Central memory CD4-positive, alpha-beta T cell (primary cell): Measurements from ENCODE around the gene CCDC102B.
"Not testable (repeated sequence)": the region's sequence is repeated elsewhere in the genome, so short reads cannot be mapped to it uniquely, and the experiment has no call there.

Experiments
- DNase-seq: peaks from one replicate; pipeline ENCODE4 v3.0.0; 2022

The CCDC102B gene

DNA sequence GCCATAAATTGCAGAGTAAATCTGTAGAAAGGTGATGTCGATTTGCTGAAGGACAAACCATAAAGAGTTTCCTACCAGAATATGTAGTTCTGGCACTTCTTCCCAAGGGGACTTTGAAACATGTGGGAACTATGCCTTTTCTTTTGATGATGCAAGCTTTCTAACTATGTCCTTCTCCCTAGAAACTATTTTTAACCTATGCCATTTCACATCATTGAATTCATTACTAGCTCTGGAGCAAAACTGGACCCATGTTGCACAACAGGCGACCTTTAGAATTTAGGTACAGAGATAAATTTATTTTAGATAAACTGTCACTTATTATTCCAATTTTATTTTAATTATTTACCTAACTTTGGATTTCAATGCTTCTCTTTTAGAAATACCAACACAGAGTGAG lies 186.5 kb downstream of the CCDC102B start:
- no peak for DNase-seq

DNA sequence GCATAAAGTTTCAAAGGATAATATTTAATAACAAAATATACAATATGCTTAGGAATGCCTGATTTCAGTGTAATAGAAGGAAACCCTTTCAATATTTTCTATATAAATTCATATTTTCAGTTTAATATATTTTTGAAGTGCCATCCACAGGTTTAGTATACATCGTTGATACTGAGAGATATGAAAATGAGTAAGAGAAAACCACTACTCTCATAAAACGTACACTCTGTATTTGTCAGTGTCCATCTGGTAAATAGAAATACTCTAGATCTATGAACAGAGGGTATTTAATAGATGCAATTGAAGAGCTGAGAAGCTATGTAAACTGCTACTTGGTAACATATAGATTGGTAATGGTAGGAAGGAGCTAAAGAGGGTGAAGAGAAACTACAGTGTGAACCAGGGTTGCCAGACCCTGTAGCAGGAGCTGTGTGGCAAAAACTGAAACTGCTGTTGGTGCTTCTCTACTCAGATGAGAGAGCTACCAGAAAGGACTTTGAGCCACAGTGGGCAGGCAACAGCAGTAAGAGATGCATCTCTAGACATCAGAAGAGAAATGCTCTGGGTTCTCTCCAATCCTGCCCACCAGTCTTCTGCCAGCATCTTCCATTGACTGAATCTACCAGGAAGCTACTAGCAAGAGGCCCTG lies 187.4 kb downstream of the CCDC102B start:
- no peak for DNase-seq

DNA sequence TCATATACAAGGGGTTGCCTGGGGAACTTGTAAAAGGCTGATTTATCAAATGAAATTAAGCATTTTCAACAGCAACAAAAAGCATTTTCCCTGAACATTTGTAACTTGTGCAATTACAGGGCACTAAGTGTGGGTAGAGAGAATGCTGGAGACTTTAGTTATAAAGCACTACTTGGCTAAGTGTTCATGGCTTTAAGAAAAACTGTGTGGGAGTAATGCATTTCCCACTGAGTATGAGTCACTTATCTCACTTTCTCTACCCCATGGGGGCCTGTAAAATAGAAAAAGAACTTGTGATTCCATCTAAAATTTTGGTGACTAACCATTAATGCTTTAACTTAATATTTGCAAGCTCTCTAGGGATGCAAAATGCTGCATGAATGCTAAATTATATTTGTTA lies 193.4 kb downstream of the CCDC102B start:
- DNase-seq, result no peak

DNA sequence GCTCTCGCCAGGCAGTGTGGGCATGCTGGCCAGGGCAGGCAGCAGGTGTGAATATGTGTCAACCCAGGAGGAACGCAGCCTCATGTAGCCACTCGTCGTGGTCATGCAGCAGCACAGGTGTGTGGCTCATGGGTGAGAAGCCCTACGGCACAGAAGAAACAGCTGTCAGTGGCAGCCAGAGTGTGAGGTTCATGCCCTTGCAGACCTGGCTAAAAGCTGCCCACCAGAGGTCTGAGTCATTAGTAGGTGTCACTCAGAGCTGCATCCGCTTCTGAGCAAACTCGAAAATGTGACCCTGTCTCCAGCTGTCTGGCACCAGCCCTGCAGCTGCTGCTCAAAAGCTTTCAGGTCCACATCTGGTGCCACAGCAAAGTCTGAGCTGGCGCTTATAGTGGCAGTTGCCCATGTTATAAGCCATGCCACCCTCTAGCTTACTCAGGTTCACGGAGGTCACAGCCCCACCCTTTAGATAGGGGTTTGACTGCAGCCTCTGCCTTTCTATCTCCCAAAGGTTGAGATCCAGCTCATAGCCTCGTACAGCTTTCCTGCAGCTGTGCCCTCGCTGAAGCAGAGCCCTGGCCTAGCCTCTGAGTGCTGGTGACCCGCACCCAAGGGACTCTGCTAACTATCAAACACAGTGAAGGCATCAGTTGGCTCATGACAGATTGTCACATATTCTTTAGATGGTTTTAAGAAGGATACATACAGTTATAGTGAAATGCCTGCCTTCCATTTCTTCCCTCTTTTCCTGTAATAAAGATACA lies 195.0 kb downstream of the CCDC102B start:
- no peak for DNase-seq

DNA sequence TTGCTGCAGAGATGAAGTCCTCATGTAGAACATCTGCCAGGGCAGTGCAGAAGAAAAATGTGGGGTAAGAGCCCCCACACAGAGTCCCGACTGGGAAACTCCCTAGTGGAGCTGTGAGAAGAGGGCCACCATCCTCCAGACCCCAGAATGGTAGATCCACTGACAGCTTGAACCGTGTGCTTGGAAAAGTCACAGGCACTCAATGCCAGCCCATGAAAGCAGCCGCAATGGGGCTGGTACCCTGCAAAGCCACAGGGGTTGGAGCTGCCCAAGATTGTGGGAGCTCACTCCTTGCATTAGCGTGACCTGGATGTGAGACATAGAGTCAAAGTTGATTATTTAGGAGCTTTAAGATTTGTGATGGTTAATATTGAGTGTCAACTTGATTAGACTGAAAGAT lies 197.8 kb downstream of the CCDC102B start:
- DNase-seq, result no peak

DNA sequence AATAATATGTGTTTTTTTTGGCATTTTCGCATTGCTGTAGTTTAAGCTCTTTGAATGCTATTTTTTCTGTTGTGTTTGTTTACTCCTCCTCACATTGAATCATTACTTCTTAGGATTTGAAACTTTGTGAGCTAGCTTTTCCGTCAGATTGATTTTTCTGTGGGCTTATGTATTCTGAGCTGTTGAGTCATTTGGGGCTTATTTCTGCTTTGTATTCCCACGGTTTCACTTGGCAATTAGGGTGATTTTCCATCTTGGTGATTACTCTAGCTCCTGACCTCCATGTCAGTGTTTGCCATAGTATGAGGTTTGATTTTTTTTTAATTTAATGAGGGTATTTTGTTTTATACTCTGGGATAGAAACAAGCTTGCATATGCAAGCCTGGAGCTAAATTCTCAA lies 200.0 kb downstream of the CCDC102B start:
- no peak for DNase-seq

DNA sequence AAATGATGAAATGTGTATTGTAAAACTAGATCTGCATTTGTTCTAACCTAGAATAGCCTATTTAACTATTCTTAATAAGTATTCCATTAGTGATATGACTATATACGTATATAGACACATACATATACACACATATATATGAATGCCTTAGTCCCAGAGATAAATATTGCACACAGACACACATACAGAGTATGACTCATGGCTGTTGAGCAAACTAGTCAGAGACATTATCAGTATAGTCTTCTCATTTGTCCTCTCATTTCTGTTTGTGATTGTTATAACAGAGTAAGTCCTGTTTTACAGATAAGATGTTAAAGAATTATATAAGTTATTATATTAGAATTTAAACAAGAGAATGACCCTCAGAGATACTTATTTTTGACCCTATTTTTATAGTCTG lies 202.5 kb downstream of the CCDC102B start:
- no peak for DNase-seq

DNA sequence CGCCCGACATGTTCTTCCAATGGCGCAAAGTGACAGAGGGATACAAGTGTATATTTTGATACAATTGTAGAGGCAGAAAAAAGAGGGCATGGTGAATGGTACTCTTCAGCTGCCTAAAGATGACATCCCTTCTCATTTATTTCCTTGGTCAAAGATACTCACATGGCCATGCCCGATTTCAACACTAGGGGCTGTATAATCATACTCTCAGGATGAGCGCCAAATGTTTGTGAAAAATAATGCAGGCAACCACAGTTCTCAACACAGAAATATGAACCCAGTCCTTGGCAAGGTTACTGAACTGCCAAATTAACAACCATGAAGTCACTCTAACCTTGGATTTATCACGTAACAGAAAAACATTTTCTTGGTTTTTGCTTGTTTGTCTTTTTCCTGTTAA lies 204.4 kb downstream of the CCDC102B start:
- no peak for DNase-seq

DNA sequence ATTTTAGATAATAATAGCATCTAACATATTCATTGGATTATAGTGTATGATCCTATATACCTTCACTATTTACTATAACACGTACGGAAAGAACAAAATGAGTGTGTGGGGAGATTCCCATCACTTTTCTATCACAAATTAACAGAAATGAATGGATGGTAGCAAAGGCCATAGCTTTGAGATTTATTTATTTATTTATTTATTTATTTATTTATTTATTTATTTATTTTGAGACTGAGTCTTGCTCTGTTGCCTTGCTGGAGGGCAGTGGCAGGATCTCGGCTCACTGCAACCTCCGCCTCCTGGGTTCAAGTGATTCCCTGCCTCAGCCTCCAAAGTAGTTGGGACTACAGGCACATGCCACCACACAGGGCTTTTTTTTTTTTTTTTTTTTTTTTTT lies 208.3 kb downstream of the CCDC102B start:
- DNase-seq, result not testable (repeated sequence)

DNA sequence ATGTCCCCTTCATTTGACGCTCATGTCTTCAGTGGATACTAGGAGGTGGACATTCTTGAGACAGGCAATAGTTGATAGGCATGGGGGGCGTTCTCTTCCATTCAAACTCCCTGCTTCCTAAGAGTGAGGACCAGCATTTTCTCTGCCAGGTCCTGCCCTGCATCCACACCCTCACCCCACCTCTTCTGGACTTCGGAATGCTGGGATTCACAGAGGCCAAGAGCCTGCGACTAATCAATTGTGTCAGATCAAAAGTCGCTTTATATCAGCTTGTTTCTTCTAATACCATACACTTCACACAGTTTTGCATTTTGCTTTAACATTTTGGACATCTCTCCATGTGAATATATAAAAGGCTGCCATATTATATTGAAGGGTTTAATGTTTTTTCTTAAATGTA lies 210.7 kb downstream of the CCDC102B start:
- no peak for DNase-seq

DNA sequence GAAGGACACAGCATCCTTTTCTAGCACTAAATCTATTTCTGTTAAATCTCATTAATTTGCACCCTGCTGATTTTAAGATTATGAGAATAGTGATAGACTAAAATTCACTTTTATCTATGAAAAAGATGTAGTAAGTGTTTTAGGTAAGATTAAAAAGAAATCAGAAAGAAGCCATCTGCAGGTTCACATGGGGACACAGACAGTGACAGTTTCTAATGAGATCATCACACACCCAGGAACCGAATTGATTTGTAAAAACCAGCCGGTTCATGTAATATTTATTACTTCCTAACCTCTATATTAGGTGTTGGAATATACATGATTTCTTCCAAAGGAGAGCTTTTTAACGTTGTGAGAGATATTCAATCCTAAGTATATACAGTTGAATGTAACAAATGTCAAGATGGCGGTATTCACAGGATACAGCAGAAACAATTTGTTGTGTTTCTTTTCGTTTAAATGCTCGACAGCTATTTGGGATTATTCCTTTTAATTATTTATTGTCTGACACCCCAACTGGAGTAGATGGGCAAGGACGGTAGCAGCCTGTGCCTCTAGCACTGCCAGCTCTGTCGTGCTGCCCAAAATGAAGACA lies 223.4 kb downstream of the CCDC102B start:
- DNase-seq, result no peak

DNA sequence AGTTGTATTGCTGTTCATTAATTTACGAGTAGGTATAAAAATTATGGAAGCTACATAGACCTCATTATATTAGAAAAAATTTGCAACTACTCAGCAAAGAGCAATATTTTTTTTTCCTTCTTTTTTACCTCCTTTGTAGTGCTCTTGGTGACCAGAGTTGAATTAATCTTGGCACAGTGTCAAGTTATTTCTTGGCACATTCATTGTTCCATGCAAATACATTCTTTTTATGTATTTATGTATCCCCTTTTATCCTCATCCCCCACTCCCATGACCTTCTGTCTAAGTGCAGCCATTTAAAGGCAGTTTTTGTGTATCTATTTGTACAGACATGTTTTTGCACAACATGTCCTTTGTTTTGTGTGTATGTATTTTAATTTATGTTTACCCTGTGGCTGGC lies 224.5 kb downstream of the CCDC102B start:
- DNase-seq, result no peak

DNA sequence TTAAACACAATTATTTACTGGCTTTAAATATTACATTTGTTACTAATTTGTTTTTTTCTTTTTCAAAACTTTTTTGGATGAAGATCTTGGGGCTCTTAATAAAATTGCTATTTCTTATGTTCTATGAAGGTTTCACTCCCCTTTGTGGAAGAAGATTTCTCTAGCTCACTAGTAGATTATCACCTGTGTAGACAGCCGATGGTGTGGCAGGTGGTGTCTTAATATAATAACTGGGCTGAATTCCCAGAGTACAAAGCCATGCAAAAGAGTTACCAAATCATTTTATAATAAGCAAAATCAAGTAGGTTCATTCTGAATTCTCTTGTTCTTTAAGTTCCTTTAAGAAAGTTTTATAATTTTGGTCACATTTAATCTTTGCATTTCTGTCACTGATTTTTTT lies 233.7 kb downstream of the CCDC102B start:
- no peak for DNase-seq

DNA sequence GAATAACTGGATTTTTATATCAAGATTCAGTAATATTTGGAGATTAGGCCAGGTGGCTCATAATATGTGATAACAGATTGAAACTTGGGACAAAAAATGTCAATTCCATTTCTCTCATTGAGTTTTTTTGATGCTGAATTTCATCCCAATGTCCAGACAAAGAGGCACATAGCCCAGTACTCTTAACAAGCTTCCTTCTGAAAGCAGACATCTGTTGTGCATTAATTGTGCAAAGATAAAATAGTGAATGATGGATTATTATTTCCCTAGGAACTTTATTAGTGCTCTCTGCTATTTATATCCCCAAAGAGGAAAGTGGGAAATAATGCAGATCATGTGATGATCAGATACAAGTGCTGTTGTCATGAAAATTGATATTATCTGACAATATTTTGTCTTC lies 234.1 kb downstream of the CCDC102B start:
- DNase-seq, result no peak

DNA sequence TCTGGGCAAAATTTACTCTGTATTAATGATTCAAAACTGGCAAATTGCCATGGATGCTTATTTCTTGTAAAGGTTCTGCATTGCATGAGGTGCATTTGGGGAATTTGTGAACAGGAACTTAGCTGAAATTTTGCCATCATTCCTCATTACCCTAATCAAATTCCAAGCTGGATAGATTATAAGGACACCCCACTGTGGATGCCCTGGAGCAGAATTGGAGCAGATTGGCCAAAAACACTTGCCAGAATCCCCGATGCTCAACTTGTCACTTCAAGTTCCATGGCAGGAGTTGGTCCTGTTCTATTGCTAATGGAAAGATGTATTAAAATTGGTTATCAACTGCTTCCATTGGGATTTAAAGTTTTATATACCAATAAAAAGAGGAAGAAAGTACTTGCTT lies 237.9 kb downstream of the CCDC102B start:
- DNase-seq, result no peak

DNA sequence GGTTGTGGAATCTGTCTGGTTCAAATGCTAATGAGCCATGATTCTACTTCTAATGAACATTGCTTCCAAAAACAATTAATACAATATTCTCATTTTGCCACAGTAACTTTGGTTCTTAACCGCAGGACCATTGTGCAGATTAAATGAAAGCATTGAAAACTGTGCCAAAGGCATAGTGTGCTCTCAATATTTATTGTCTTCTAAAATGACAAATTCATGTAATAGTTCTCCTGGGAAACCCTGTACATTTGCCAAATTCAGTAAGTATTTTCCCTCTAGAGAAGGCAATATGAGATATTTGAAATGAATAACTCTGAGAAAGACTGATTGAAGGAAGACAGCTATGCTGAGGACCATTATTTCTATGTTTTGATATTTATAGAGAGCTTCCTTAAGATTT lies 246.3 kb downstream of the CCDC102B start:
- DNase-seq, result no peak

DNA sequence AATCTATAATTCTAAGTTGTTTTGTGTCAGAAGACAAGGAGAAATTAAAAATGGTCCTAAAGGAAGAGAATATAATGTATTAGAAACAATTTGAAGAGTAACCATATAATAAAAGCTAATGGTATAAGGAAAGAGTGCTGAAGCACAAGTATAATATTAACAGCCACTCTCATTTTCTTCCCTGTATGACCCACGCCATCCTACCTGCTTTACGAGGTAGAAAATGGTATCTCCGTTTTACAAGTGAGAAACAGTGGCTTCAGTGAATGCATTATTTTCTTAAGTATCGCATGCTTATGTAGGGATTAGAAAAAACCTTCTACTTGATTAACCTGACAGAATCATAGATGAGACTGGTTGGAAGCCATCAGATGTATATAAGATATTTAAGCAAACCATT lies 266.2 kb downstream of the CCDC102B start:
- no peak for DNase-seq

DNA sequence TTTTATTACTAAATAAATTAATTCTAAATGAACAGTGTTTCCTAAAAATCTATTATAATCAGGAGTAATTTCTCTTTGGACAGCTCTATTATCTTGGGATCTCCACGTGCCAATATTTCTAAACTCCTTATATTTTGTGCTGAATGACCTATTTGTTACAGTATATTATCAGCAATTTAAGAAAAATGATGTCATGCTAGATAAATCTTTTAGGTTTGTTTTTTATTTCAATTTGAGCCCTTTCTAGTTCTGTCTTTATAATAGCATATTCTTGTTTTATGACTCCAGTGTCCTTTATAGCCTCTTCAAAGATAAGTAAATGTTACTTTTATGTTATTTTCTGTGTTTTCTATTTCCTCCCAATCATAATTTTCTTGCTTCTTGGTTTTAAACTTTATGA lies 269.2 kb downstream of the CCDC102B start:
- DNase-seq, result no peak

DNA sequence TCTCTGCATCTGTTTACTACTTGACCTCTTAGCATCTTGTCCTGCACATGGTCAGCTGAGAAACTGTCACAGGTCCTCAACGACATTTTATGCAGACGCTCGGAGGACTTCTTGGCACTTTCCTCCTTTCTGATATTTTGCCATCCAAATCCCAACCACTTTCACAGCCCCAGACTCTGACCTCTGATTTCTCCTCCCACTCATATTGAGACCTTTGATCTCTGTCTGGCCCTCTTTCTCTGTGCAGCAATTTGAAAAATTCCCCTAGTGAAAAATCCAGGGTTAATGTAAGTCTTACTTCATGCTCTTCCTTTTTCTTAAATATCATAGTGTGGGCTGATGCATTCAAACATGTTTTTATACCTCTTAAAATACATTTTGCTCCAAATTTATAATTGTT lies 273.8 kb downstream of the CCDC102B start:
- DNase-seq, result no peak

DNA sequence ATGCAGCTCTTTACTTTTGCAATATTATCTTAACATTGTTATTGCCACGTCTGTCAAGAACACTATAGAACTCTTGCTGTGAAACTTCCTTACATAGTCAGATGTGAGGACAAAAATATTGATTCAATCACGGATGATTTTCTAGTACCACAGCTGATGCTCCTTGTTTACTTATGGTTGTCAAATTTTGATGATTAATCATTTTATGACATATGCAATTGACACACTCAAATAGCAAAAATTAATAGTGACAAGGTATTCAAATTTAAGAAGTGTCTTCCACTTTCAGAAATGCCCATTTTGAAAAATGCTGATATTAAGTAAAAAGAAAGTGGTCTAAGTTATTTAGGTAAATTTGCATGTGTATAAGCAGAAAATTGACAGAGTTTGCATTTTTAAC lies 284.0 kb downstream of the CCDC102B start:
- DNase-seq, result no peak

DNA sequence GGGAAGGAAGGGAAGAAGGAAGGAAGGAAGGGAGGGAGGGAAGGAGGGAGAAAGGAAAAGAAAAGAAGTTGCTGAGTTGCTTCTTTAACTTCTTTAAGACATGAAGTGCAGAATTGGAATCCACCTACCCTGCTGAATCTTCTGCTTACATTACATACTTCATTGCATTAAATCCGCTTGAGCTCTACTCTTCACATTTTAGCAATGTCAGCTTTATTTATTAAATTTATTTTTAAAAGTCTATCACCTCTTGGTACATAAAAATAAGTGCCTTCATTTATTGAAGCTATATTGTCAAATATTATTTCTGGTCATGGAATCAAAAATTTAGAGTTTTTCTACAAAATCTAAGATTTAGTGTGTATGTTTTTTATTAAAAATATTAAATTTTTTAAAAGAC lies 284.6 kb downstream of the CCDC102B start:
- DNase-seq, result no peak

DNA sequence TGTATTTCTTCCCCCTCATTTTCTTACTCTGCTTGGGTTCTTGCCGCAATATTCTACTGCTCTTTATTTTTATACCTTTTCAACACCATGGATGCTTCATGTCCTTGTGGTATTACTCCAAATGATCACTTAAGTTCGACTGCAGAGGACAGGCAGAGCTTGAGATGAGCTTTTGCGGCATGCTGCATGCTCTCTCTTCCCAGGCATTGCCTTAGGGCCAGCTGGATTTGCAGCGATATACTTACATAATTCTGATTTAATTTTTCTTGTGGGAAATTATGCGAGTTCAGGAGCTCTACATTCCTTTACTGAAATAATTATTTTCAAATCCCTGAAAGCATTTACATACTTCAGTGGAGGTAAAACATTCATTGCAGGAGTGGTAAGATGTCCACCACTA lies 288.1 kb downstream of the CCDC102B start:
- no peak for DNase-seq

DNA sequence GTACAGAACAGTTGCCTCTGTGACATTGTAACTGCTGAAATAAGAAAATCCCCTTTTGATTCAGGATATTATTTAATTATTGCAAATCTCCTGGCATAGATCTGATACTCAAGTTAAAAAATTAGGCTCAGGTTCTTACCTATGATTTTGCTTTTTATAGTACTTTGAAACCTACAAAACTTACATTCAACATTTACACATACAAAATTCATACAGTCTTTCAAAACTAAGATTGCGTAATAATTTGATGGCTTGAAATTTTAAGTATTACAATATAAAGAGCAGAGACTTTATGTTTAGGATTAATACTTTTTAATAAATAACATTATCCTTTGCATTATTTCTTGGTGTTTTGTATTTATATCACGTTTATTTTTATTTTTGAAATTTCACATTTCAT lies 291.1 kb downstream of the CCDC102B start:
- DNase-seq, result no peak

DNA sequence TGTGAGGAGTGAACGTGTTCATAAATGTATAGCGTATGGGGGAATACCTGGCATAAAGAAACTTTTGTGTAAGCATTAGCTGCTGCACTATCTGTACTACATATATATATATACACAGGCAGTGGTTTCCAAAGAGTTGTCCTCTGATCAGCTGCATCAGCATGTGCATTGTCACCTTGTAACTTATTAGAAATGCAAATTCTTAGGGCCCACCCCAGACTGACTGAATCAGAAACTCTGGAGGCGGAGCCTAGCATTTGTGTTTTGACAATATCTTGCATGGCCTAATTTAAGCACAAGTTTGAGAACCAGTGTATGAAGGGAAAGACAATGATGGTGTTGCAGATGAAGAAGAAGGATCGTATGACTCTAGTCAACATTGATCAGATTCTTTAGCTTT lies 299.5 kb downstream of the CCDC102B start:
- no peak for DNase-seq

DNA sequence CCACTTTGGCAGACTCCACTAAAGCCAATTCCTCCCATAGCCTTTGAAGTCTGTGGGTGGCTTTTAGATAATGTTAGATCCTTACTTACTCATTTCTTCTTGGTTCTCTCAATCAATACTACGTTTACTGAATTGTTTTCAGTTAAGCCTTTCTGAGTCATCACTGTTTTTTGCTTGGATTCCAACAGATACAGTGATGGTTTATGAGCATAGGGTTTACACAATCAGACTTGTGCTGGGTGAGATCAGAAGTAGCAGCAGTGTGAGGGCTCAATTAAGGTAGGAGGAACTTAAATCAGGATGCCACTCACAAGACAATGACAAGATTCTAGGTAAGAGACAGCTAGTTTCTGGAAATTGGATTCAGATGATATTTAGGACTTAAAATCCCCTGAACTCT lies 305.1 kb downstream of the CCDC102B start:
- no peak for DNase-seq
